GM19395 (cell line): ENCODE data around the gene TFAP2E.
A peak's percentile ranks its signal among the peaks of the same experiment; 100 is the strongest.
"Not testable (repeated sequence)": the region's sequence is repeated elsewhere in the genome, so short reads cannot be mapped to it uniquely, and the experiment has no call there.

ENCODE experiments used
- ATAC-seq: cut with Tn5 transposase; IDR thresholded peaks from one replicate; pipeline ENCODE4 v1.9.1; 2021; ENCODE audit warnings: mild to moderate bottlenecking, moderate library complexity; ENCODE audit not compliant: unreplicated experiment

TFAP2E gene

GRCh38 chr1:35571263-35571662 lies 1.9 kb upstream of the TFAP2E start:
- no peak for ATAC-seq

GRCh38 chr1:35572296-35572695 lies 818 bp upstream of the TFAP2E start:
- ATAC-seq: no peak

GRCh38 chr1:35574125-35574654 lies 1.1 kb downstream of the TFAP2E start:
- ATAC-seq: no peak

GRCh38 chr1:35574655-35575415 lies 1.7 kb downstream of the TFAP2E start:
- no peak for ATAC-seq

GRCh38 chr1:35575416-35575958 lies 2.4 kb downstream of the TFAP2E start:
- ATAC-seq: no peak

- no peak for ATAC-seq
Observed at GRCh38 chr1:35576061-35576765, 3.1 kb downstream of the TFAP2E start.

- not testable (repeated sequence) for ATAC-seq
Observed at GRCh38 chr1:35576766-35577070, 3.6 kb downstream of the TFAP2E start.

GRCh38 chr1:35577071-35577998 lies 4.2 kb downstream of the TFAP2E start:
- peak; percentile 56 for ATAC-seq

GRCh38 chr1:35580949-35581388 lies 7.9 kb downstream of the TFAP2E start:
- no peak for ATAC-seq

GRCh38 chr1:35581621-35582020 lies 8.5 kb downstream of the TFAP2E start:
- not testable (repeated sequence) for ATAC-seq

- no peak for ATAC-seq
Observed at GRCh38 chr1:35585281-35585680, 12.2 kb downstream of the TFAP2E start.

GRCh38 chr1:35585805-35586204 lies 12.7 kb downstream of the TFAP2E start:
- not testable (repeated sequence) for ATAC-seq

GRCh38 chr1:35586808-35587207 lies 13.7 kb downstream of the TFAP2E start:
- no peak for ATAC-seq

GRCh38 chr1:35587736-35588135 lies 14.6 kb downstream of the TFAP2E start:
- no peak for ATAC-seq

- ATAC-seq: no peak
Observed at GRCh38 chr1:35588197-35588910, 15.2 kb downstream of the TFAP2E start.

GRCh38 chr1:35589516-35590427 lies 16.7 kb downstream of the TFAP2E start:
- ATAC-seq: no peak

- no peak for ATAC-seq
Observed at GRCh38 chr1:35590476-35591040, 17.4 kb downstream of the TFAP2E start.

- no peak for ATAC-seq
Observed at GRCh38 chr1:35591211-35591610, 18.1 kb downstream of the TFAP2E start.
